Liver (tissue), 9 donors: ENCODE measurements around the gene GABARAP. TPM values are rescaled to one million over a fixed set of nuclear protein-coding genes. Genes with fewer than 3 reads are reported as not detected.

Experiments used
- DNase-seq: peaks from one replicate; pipeline ENCODE4 v3.0.0-alpha.2; 2017; ENCODE audit warnings: low spot score
- H3K27ac ChIP-seq, 2 donors: one replicate each; pipeline ENCODE4 v1.7.0; 2013; ENCODE audit warnings: inconsistent platforms in 2 of 2, low read length in 2 of 2, control low read depth in 1 of 2, low read depth in 1 of 2, mild to moderate bottlenecking in 1 of 2
- H3K27me3 ChIP-seq, 4 donors: one replicate each; pipeline versions ENCODE4 v1.6.1 to v1.7.0; 2013; ENCODE audit warnings: low read length in 3 of 4, inconsistent platforms in 1 of 4, mild to moderate bottlenecking in 1 of 4, moderate library complexity in 1 of 4; ENCODE audit not compliant: control insufficient read depth in 4 of 4, insufficient read depth in 4 of 4
- H3K36me3 ChIP-seq, 4 donors: one replicate each; pipeline versions ENCODE4 v1.6.1 to v1.7.0; 2013; ENCODE audit warnings: low read length in 3 of 4, mild to moderate bottlenecking in 3 of 4, low read depth in 1 of 4, moderate library complexity in 1 of 4; ENCODE audit not compliant: control insufficient read depth in 4 of 4, insufficient read depth in 3 of 4
- H3K4me1 ChIP-seq, 4 donors: one replicate each; pipeline versions ENCODE4 v1.6.1 to v1.7.0; 2013; ENCODE audit warnings: low read length in 3 of 4, mild to moderate bottlenecking in 3 of 4, moderate library complexity in 1 of 4; ENCODE audit not compliant: control insufficient read depth in 4 of 4, insufficient read depth in 4 of 4
- H3K4me3 ChIP-seq, 3 donors: one replicate each; pipeline versions ENCODE4 v1.6.1 to v1.7.0; 2013; ENCODE audit warnings: low read length in 3 of 3, control low read depth in 1 of 3, low read depth in 1 of 3, mild to moderate bottlenecking in 1 of 3
- H3K9ac ChIP-seq, 2 donors: one replicate each; pipeline ENCODE4 v1.7.0; 2013; ENCODE audit warnings: low read length in 2 of 2, mild to moderate bottlenecking in 2 of 2, moderate library complexity in 2 of 2, control low read depth in 1 of 2, low read depth in 1 of 2
- H3K9me3 ChIP-seq, 4 donors: one replicate each; pipeline versions ENCODE4 v1.6.1 to v1.7.0; 2013; ENCODE audit warnings: low read length in 3 of 4; ENCODE audit not compliant: control insufficient read depth in 4 of 4
- ATF3 ChIP-seq: IDR thresholded peaks from 2 replicates; pipeline ENCODE4 v1.6.1; 2016; ENCODE audit warnings: antibody characterized with exemption
- EGR1 ChIP-seq, 2 donors: IDR thresholded peaks; 2 replicates each; pipeline ENCODE4 v1.6.1; 2016 to 2018; ENCODE audit warnings: antibody characterized with exemption in 2 of 2, low read depth in 2 of 2
- FOXA1 ChIP-seq: IDR thresholded peaks from 2 replicates; pipeline ENCODE4 v1.6.1; 2016; ENCODE audit warnings: antibody characterized with exemption
- FOXA2 ChIP-seq: IDR thresholded peaks from 2 replicates; pipeline ENCODE4 v1.6.1; 2016; ENCODE audit warnings: antibody characterized with exemption
- GABPA ChIP-seq, 2 donors: IDR thresholded peaks in 1 of 2; conservative IDR thresholded peaks in 1 of 2; 2 replicates each; pipeline ENCODE4 v1.6.1; 2016; ENCODE audit warnings: antibody characterized with exemption in 2 of 2, mild to moderate bottlenecking in 1 of 2, moderate library complexity in 1 of 2
- HNF4A ChIP-seq, 2 donors: conservative IDR thresholded peaks; 2 replicates each; pipeline ENCODE4 v1.6.1; 2016; ENCODE audit warnings: antibody characterized with exemption in 2 of 2, mild to moderate bottlenecking in 2 of 2
- HNF4G ChIP-seq: IDR thresholded peaks from 2 replicates; pipeline ENCODE4 v1.6.1; 2016; ENCODE audit warnings: antibody characterized with exemption
- JUND ChIP-seq, 2 donors: IDR thresholded peaks; 2 replicates each; pipeline ENCODE4 v1.6.1; 2016; ENCODE audit warnings: antibody characterized with exemption in 2 of 2
- MAX ChIP-seq: IDR thresholded peaks from 2 replicates; pipeline ENCODE4 v1.6.1; 2016; ENCODE audit warnings: antibody characterized with exemption
- NR2F2 ChIP-seq: IDR thresholded peaks from 2 replicates; pipeline ENCODE4 v1.6.1; 2016; ENCODE audit warnings: antibody characterized with exemption
- RAD21 ChIP-seq, 2 donors: IDR thresholded peaks; 2 replicates each; pipeline ENCODE4 v1.6.1; 2016; ENCODE audit warnings: antibody characterized with exemption in 2 of 2, mild to moderate bottlenecking in 2 of 2
- RXRA ChIP-seq, 2 donors: IDR thresholded peaks; 2 replicates each; pipeline ENCODE4 v1.6.1; 2017 to 2018; ENCODE audit warnings: antibody characterized with exemption in 2 of 2, mild to moderate bottlenecking in 1 of 2
- SP1 ChIP-seq: IDR thresholded peaks from 2 replicates; pipeline ENCODE4 v1.6.1; 2018; ENCODE audit warnings: antibody characterized with exemption, mild to moderate bottlenecking
- TAF1 ChIP-seq: conservative IDR thresholded peaks from 2 replicates; pipeline ENCODE4 v1.6.1; 2016; ENCODE audit warnings: antibody characterized with exemption, mild to moderate bottlenecking
- YY1 ChIP-seq: IDR thresholded peaks from 2 replicates; pipeline ENCODE4 v1.6.1; 2016; ENCODE audit warnings: antibody characterized with exemption, mild to moderate bottlenecking
- WGBS: extraction: QIAGEN DNeasy Blood & Tissue Kit; methylation state at CpG from one replicate; pipeline ENCODE4 v1.1.7; 2013; 5-methylcytosine and 5-hydroxymethylcytosine counted together
- polyA plus RNA-seq, 2 donors: library from polyadenylated mRNA; stranded (reverse) in 1 of 2; unstranded in 1 of 2; fragments of 200-250 nt in 1 of 2; fragments of >200 nt in 1 of 2; fragmentation: Nextera tagmentation in 1 of 2; extraction: Ambion mirVana in 1 of 2; gene quantifications; one replicate each; pipeline versions ENCODE4 v1.2.1 to v1.2.3, GENCODE V29; 2013 to 2015
- total RNA-seq, 2 donors: library from RNA; depleted of rRNA; stranded (reverse); fragments of >200 nt; gene quantifications; one replicate each; pipeline ENCODE4 v1.2.3, GENCODE V29; 2014
- TF ChIP-seq, protein P1 (sequence below): fragments of 150-350 bp; IDR thresholded peaks from 2 replicates; pipeline ENCODE4 v1.5.1; 2017; ENCODE audit warnings: improper control_type of control experiment, low read depth, low read length; ENCODE audit not compliant: missing input control
- TF ChIP-seq, protein P2 (sequence below): IDR thresholded peaks from 2 replicates; pipeline ENCODE4 v1.6.1; 2016; ENCODE audit warnings: antibody characterized with exemption, mild to moderate bottlenecking
- donor health status: healthy.
- donor health status: healthy.
- donor health status: healthy.
- donor health status: healthy.
- donor health status: healthy.

Gene GABARAP
- total and polyA plus RNA-seq, 4 donors, result 74.4 to 489 (median 205) TPM

DNA sequence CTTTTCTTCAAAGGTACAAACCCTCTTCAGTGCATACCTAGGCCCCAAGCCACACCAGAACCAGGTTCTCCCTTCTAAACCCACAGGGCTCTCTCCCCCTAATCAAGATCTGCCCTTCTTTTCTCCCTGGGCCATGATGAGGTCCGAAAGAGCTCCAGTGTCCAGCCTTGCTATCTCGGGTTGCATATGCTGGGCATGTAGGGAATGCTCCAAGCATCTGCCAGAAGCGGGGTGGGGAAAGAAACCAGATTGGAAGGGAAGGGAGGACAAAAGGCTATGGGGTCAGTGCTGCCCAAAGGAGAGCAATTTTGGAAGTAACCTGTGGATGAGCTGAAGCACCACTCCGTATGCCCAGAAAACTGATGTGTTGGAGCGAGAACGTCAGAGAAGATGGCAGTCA is 7.0 kb upstream of the GABARAP start:
- DNase-seq, result no peak
- Histone ChIP-seq H3K4me1 (peaks cover 3 to 33% (median 28%) of the 10 kb centered on the region in 4 donors), H3K9ac (no peak overlapping the region), H3K27ac (no peak overlapping the region), H3K36me3 (peaks cover 3 to 22% (median 13%) of the 10 kb centered on the region in 4 donors), H3K4me3 (no peak overlapping the region), H3K27me3 (no peaks in the 10 kb centered on the region), H3K9me3 (no peaks in the 10 kb centered on the region)
- no peak for TF ChIP-seq MAX
- no peak for TF ChIP-seq HNF4G
- no peak for TF ChIP-seq SP1
- TF ChIP-seq YY1, result no peak
- TF ChIP-seq RXRA (IDR thresholded peaks at IDR 0.05), result no peak
- no peak for TF ChIP-seq JUND (IDR thresholded peaks at IDR 0.05)
- no peak for TF ChIP-seq TAF1
- no peak for TF ChIP-seq NR2F2
- TF ChIP-seq FOXA1, result no peak
- TF ChIP-seq, protein P1, sequence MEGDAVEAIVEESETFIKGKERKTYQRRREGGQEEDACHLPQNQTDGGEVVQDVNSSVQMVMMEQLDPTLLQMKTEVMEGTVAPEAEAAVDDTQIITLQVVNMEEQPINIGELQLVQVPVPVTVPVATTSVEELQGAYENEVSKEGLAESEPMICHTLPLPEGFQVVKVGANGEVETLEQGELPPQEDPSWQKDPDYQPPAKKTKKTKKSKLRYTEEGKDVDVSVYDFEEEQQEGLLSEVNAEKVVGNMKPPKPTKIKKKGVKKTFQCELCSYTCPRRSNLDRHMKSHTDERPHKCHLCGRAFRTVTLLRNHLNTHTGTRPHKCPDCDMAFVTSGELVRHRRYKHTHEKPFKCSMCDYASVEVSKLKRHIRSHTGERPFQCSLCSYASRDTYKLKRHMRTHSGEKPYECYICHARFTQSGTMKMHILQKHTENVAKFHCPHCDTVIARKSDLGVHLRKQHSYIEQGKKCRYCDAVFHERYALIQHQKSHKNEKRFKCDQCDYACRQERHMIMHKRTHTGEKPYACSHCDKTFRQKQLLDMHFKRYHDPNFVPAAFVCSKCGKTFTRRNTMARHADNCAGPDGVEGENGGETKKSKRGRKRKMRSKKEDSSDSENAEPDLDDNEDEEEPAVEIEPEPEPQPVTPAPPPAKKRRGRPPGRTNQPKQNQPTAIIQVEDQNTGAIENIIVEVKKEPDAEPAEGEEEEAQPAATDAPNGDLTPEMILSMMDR, result no peak
- TF ChIP-seq HNF4A (conservative IDR thresholded peaks at IDR 0.05), result no peak
- no peak for TF ChIP-seq FOXA2
- TF ChIP-seq, protein P2, sequence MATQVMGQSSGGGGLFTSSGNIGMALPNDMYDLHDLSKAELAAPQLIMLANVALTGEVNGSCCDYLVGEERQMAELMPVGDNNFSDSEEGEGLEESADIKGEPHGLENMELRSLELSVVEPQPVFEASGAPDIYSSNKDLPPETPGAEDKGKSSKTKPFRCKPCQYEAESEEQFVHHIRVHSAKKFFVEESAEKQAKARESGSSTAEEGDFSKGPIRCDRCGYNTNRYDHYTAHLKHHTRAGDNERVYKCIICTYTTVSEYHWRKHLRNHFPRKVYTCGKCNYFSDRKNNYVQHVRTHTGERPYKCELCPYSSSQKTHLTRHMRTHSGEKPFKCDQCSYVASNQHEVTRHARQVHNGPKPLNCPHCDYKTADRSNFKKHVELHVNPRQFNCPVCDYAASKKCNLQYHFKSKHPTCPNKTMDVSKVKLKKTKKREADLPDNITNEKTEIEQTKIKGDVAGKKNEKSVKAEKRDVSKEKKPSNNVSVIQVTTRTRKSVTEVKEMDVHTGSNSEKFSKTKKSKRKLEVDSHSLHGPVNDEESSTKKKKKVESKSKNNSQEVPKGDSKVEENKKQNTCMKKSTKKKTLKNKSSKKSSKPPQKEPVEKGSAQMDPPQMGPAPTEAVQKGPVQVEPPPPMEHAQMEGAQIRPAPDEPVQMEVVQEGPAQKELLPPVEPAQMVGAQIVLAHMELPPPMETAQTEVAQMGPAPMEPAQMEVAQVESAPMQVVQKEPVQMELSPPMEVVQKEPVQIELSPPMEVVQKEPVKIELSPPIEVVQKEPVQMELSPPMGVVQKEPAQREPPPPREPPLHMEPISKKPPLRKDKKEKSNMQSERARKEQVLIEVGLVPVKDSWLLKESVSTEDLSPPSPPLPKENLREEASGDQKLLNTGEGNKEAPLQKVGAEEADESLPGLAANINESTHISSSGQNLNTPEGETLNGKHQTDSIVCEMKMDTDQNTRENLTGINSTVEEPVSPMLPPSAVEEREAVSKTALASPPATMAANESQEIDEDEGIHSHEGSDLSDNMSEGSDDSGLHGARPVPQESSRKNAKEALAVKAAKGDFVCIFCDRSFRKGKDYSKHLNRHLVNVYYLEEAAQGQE, result no peak
- TF ChIP-seq GABPA (IDR thresholded peaks at IDR 0.05 in 1 of 2, conservative IDR thresholded peaks at IDR 0.05 in 1 of 2), result no peak
- TF ChIP-seq ATF3, result no peak
- no peak for TF ChIP-seq RAD21 (IDR thresholded peaks at IDR 0.05)
- no peak for TF ChIP-seq EGR1 (IDR thresholded peaks at IDR 0.05; ENCODE audit: low read depth in 2 of 2)
- 91% methylated on average over 6 of the region's 6 CpGs for WGBS

DNA sequence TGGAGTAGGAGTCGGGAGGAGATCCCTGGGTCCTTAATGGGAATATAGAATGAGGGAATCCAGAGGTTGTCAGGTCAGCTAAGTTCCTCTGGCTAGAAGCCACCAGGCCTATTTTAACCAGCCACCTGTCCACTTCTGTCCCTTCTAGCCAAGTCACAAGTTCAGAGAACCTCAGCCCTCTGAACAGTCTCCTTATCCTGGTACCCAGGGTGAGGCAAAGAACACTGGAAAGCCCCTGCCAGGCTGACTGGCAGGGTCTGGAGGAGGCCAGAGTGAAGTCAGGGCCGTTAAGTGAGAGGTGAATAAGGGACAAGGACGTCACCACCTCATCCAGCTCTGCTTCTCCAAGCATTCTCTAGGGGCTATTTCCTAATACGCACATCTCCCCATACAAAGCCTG is 6.5 kb upstream of the GABARAP start:
- no peak overlapping the region for H3K27ac ChIP-seq
- TF ChIP-seq EGR1 (IDR thresholded peaks at IDR 0.05; ENCODE audit: low read depth in 2 of 2), result no peak
- no peak overlapping the region for H3K4me3 ChIP-seq
- H3K9me3 ChIP-seq, result no peaks in the 10 kb centered on the region
- DNase-seq, result no peak
- H3K27me3 ChIP-seq, result no peaks in the 10 kb centered on the region
- H3K9ac ChIP-seq, result no peak overlapping the region
- WGBS, result 75% methylated on average over 4 of the region's 4 CpGs
- peaks cover 3 to 37% (median 30%) of the 10 kb centered on the region in 4 donors for H3K4me1 ChIP-seq
- H3K36me3 ChIP-seq, result peaks cover 3 to 24% (median 13%) of the 10 kb centered on the region in 4 donors
